Immature natural killer cell (primary cell): ENCODE data around the gene AUTS2. TPM values are rescaled to one million over a fixed set of nuclear protein-coding genes. Genes with fewer than 3 reads are reported as not detected.

Source experiments
- DNase-seq, 3 donors: peaks; one replicate each; pipeline ENCODE4 v3.0.0; 2022; ENCODE audit warnings: mixed read lengths in 1 of 3
- H3K27ac Mint-ChIP-seq, 6 donors: one replicate each; pipeline ENCODE4 v1.8.0; 2020; ENCODE audit warnings: mixed read lengths in 6 of 6, mild to moderate bottlenecking in 5 of 6, inconsistent platforms in 4 of 6, moderate library complexity in 3 of 6
- H3K27me3 Mint-ChIP-seq, 3 donors: one replicate each; pipeline ENCODE4 v1.8.0; 2020 to 2021; ENCODE audit warnings: low read depth in 3 of 3, mild to moderate bottlenecking in 3 of 3, mixed read lengths in 3 of 3, moderate library complexity in 3 of 3, inconsistent platforms in 1 of 3
- H3K36me3 Mint-ChIP-seq, 3 donors: one replicate each; pipeline ENCODE4 v1.8.0; 2020; ENCODE audit warnings: mixed read lengths in 3 of 3, inconsistent platforms in 2 of 3, mild to moderate bottlenecking in 2 of 3
- H3K4me1 Mint-ChIP-seq, 2 donors: one replicate each; pipeline ENCODE4 v1.8.0; 2020; ENCODE audit warnings: inconsistent platforms in 2 of 2, mild to moderate bottlenecking in 2 of 2, mixed read lengths in 2 of 2, moderate library complexity in 1 of 2
- H3K4me3 Mint-ChIP-seq, 5 donors: one replicate each; pipeline ENCODE4 v1.8.0; 2020; ENCODE audit warnings: mild to moderate bottlenecking in 5 of 5, mixed read lengths in 5 of 5, inconsistent platforms in 3 of 5, moderate library complexity in 3 of 5
- H3K9me3 Mint-ChIP-seq, 6 donors: one replicate each; pipeline ENCODE4 v1.8.0; 2020; ENCODE audit warnings: mild to moderate bottlenecking in 6 of 6, mixed read lengths in 6 of 6, inconsistent platforms in 4 of 6, moderate library complexity in 3 of 6
- polyA plus RNA-seq, 3 donors: library from polyadenylated mRNA; unstranded; fragments of 300-500 nt; fragmentation: Illumina TruSeq; gene quantifications; one replicate each; pipeline ENCODE4 v1.2.3, GENCODE V29; 2021

The AUTS2 gene
- polyA plus RNA-seq, 3 donors from 2014 or later = 1.9 to 17.6 (median 8.0) TPM

- DNase-seq = no peak
- Mint-ChIP-seq H3K36me3 (peaks cover 0 to 2% (median 0%) of the 10 kb centered on the region in 3 donors), H3K27me3 (peaks cover 0 to 8% (median 2%) of the 10 kb centered on the region in 3 donors), H3K4me1 (no peaks in the 10 kb centered on the region), H3K4me3 (no peak overlapping the region), H3K27ac (no peak overlapping the region), H3K9me3 (no peaks in the 10 kb centered on the region)
These were observed 419.1 kb downstream of the AUTS2 start for GRCh38 chr7:70017357-70017756.

- Mint-ChIP-seq H3K27ac (no peak overlapping the region), H3K4me3 (no peak overlapping the region), H3K27me3 (peaks cover 0 to 8% (median 0%) of the 10 kb centered on the region in 3 donors), H3K4me1 (no peaks in the 10 kb centered on the region), H3K36me3 (no peaks in the 10 kb centered on the region), H3K9me3 (no peaks in the 10 kb centered on the region)
- DNase-seq = no peak
These were observed 420.4 kb downstream of the AUTS2 start for GRCh38 chr7:70018700-70019099.

- Mint-ChIP-seq H3K36me3 (no peaks in the 10 kb centered on the region), H3K27me3 (peaks cover 0 to 6% (median 3%) of the 10 kb centered on the region in 3 donors), H3K27ac (no peak overlapping the region), H3K9me3 (no peaks in the 10 kb centered on the region), H3K4me3 (no peak overlapping the region), H3K4me1 (no peaks in the 10 kb centered on the region)
- DNase-seq = no peak
These were observed 429.6 kb downstream of the AUTS2 start for GRCh38 chr7:70027867-70028266.

GRCh38 chr7:70028620-70029019, 430.3 kb downstream of the AUTS2 start:
- no peak for DNase-seq
- H3K27ac Mint-ChIP-seq = no peak overlapping the region
- peaks cover 0 to 2% (median 0%) of the 10 kb centered on the region in 6 donors for H3K9me3 Mint-ChIP-seq
- no peaks in the 10 kb centered on the region for H3K4me1 Mint-ChIP-seq
- H3K36me3 Mint-ChIP-seq = no peaks in the 10 kb centered on the region
- H3K4me3 Mint-ChIP-seq = no peak overlapping the region
- H3K27me3 Mint-ChIP-seq = peaks cover 0 to 6% (median 3%) of the 10 kb centered on the region in 3 donors

- H3K27me3 Mint-ChIP-seq = peaks cover 0 to 6% (median 0%) of the 10 kb centered on the region in 3 donors
- H3K27ac Mint-ChIP-seq = no peak overlapping the region
- no peaks in the 10 kb centered on the region for H3K4me1 Mint-ChIP-seq
- H3K4me3 Mint-ChIP-seq = no peak overlapping the region
- no peak for DNase-seq
- no peaks in the 10 kb centered on the region for H3K36me3 Mint-ChIP-seq
- H3K9me3 Mint-ChIP-seq = peaks cover 0 to 2% (median 0%) of the 10 kb centered on the region in 6 donors
These were observed 431.7 kb downstream of the AUTS2 start for GRCh38 chr7:70029993-70030392.

- H3K4me1 Mint-ChIP-seq = no peaks in the 10 kb centered on the region
- no peak overlapping the region for H3K4me3 Mint-ChIP-seq
- no peak overlapping the region for H3K27ac Mint-ChIP-seq
- peaks cover 0 to 2% (median 0%) of the 10 kb centered on the region in 6 donors for H3K9me3 Mint-ChIP-seq
- no peak for DNase-seq
- H3K27me3 Mint-ChIP-seq = peaks cover 0 to 6% (median 0%) of the 10 kb centered on the region in 3 donors
- no peaks in the 10 kb centered on the region for H3K36me3 Mint-ChIP-seq
These were observed 432.5 kb downstream of the AUTS2 start for GRCh38 chr7:70030745-70031144.

- peaks cover 0 to 4% (median 0%) of the 10 kb centered on the region in 3 donors for H3K27me3 Mint-ChIP-seq
These were observed 433.0 kb downstream of the AUTS2 start for GRCh38 chr7:70031245-70031644.

GRCh38 chr7:70032649-70033048, 434.4 kb downstream of the AUTS2 start:
- Mint-ChIP-seq H3K4me3 (no peak overlapping the region), H3K27me3 (peaks cover 0 to 4% (median 0%) of the 10 kb centered on the region in 3 donors), H3K9me3 (peaks cover 0 to 2% (median 0%) of the 10 kb centered on the region in 6 donors)

More at GRCh38 chr7:70031245-70031644, 433.0 kb downstream of the AUTS2 start:
- no peak overlapping the region for H3K27ac Mint-ChIP-seq
- peaks cover 0 to 2% (median 0%) of the 10 kb centered on the region in 6 donors for H3K9me3 Mint-ChIP-seq
- DNase-seq = no peak
- H3K4me1 Mint-ChIP-seq = no peaks in the 10 kb centered on the region
- no peak overlapping the region for H3K4me3 Mint-ChIP-seq
- H3K36me3 Mint-ChIP-seq = no peaks in the 10 kb centered on the region

GRCh38 chr7:70033226-70033625, 435.0 kb downstream of the AUTS2 start:
- Mint-ChIP-seq H3K27me3 (peaks cover 0 to 4% (median 1%) of the 10 kb centered on the region in 3 donors), H3K4me1 (no peaks in the 10 kb centered on the region), H3K36me3 (no peaks in the 10 kb centered on the region), H3K9me3 (peaks cover 0 to 2% (median 0%) of the 10 kb centered on the region in 6 donors), H3K4me3 (no peak overlapping the region), H3K27ac (no peak overlapping the region)
- no peak for DNase-seq

More at GRCh38 chr7:70032649-70033048, 434.4 kb downstream of the AUTS2 start:
- Mint-ChIP-seq H3K27ac (no peak overlapping the region), H3K36me3 (no peaks in the 10 kb centered on the region), H3K4me1 (no peaks in the 10 kb centered on the region)
- no peak for DNase-seq

GRCh38 chr7:70034999-70035398, 436.7 kb downstream of the AUTS2 start:
- Mint-ChIP-seq H3K4me1 (no peaks in the 10 kb centered on the region), H3K27me3 (peaks cover 0 to 1% (median 0%) of the 10 kb centered on the region in 3 donors), H3K9me3 (peaks cover 0 to 2% (median 0%) of the 10 kb centered on the region in 6 donors), H3K27ac (no peak overlapping the region), H3K36me3 (no peaks in the 10 kb centered on the region), H3K4me3 (no peak overlapping the region)
- no peak for DNase-seq

- Mint-ChIP-seq H3K27me3 (peaks cover 0 to 1% (median 0%) of the 10 kb centered on the region in 3 donors), H3K36me3 (no peaks in the 10 kb centered on the region), H3K9me3 (peaks cover 0 to 2% (median 0%) of the 10 kb centered on the region in 6 donors), H3K4me3 (no peak overlapping the region), H3K4me1 (no peaks in the 10 kb centered on the region), H3K27ac (no peak overlapping the region)
- no peak for DNase-seq
These were observed 437.2 kb downstream of the AUTS2 start for GRCh38 chr7:70035519-70035918.

GRCh38 chr7:70035955-70036354, 437.7 kb downstream of the AUTS2 start:
- no peaks in the 10 kb centered on the region for H3K36me3 Mint-ChIP-seq
- no peak for DNase-seq
- peaks cover 0 to 2% (median 0%) of the 10 kb centered on the region in 6 donors for H3K9me3 Mint-ChIP-seq
- peaks cover 0 to 1% (median 0%) of the 10 kb centered on the region in 3 donors for H3K27me3 Mint-ChIP-seq
- no peak overlapping the region for H3K4me3 Mint-ChIP-seq
- H3K4me1 Mint-ChIP-seq = no peaks in the 10 kb centered on the region
- no peak overlapping the region for H3K27ac Mint-ChIP-seq

GRCh38 chr7:70036695-70037094, 438.4 kb downstream of the AUTS2 start:
- Mint-ChIP-seq H3K4me3 (no peak overlapping the region), H3K4me1 (no peaks in the 10 kb centered on the region), H3K36me3 (no peaks in the 10 kb centered on the region), H3K27me3 (peaks cover 0 to 2% (median 1%) of the 10 kb centered on the region in 3 donors), H3K27ac (no peak overlapping the region), H3K9me3 (peaks cover 0 to 2% (median 0%) of the 10 kb centered on the region in 6 donors)
- no peak for DNase-seq

- no peak overlapping the region for H3K27ac Mint-ChIP-seq
These were observed 439.1 kb downstream of the AUTS2 start for GRCh38 chr7:70037171-70037933.

More at GRCh38 chr7:70037171-70037933, 439.1 kb downstream of the AUTS2 start:
- H3K36me3 Mint-ChIP-seq = no peaks in the 10 kb centered on the region
- peaks cover 0 to 2% (median 1%) of the 10 kb centered on the region in 3 donors for H3K27me3 Mint-ChIP-seq
- no peak overlapping the region for H3K4me3 Mint-ChIP-seq
- H3K4me1 Mint-ChIP-seq = no peaks in the 10 kb centered on the region
- DNase-seq = no peak
- H3K9me3 Mint-ChIP-seq = peaks cover 0 to 2% (median 0%) of the 10 kb centered on the region in 6 donors
